ENCODE results near the gene EFCAB9. TPM values are rescaled to one million over a fixed set of nuclear protein-coding genes. Genes with fewer than 3 reads are reported as not detected.

Gene EFCAB9
- total RNA-seq, 2 experiments from 2014 or later: not detected

GRCh38 chr5:172180936-172181335, 13.0 kb upstream of the EFCAB9 start:
- DNase-seq: peak; percentile 49
- peak overlapping the region; percentile 96 for H3K27ac Mint-ChIP-seq
- H3K36me3 Mint-ChIP-seq (ENCODE audit: low read depth): peaks cover 85% of the 10 kb centered on the region
- peaks cover 87% of the 10 kb centered on the region for H3K4me1 Mint-ChIP-seq
- no peaks in the 10 kb centered on the region for H3K27me3 Mint-ChIP-seq
- no peaks in the 10 kb centered on the region for H3K9me3 Mint-ChIP-seq
- CTCF ChIA-PET: interaction anchor here (1.2 to 13.1 kb wide), 3 partner anchors 6 to 66 kb away, joined by 3 to 254 read pairs (median 5); partner anchors contain the start of gene STK10
- peak overlapping the region; percentile 70 for H3K4me3 Mint-ChIP-seq
- POLR2A ChIA-PET: interaction anchor here (1.2 to 19.2 kb wide), 5 partner anchors 29 to 176 kb away, joined by 3 to 905 read pairs (median 3); partner anchors contain the start of gene FBXW11

- Mint-ChIP-seq H3K27me3 (no peaks in the 10 kb centered on the region), H3K36me3 (ENCODE audit: low read depth) (peaks cover 85% of the 10 kb centered on the region), H3K4me1 (peaks cover 73% of the 10 kb centered on the region), H3K27ac (peak overlapping the region; percentile 91), H3K4me3 (no peak overlapping the region), H3K9me3 (no peaks in the 10 kb centered on the region)
- POLR2A ChIA-PET: interaction anchor here (9.0 to 19.2 kb wide), 2 partner anchors 7 to 74 kb away, joined by 609 to 905 read pairs; no protein-coding TSS in a partner anchor
- CTCF ChIA-PET: interaction anchor here (10.0 to 10.1 kb wide), 2 partner anchors 8 to 69 kb away, joined by 135 to 254 read pairs; no protein-coding TSS in a partner anchor
- DNase-seq: no peak
Measured at GRCh38 chr5:172182291-172182690, 11.7 kb upstream of the EFCAB9 start.

- H3K4me1 Mint-ChIP-seq: peaks cover 59% of the 10 kb centered on the region
- H3K27me3 Mint-ChIP-seq: no peaks in the 10 kb centered on the region
- ChIA-PET CTCF (interaction anchor here (1.1 to 10.1 kb wide), 5 partner anchors 9 to 110 kb away, joined by 3 to 254 read pairs (median 5); no protein-coding TSS in a partner anchor), POLR2A (interaction anchor here (0.8 to 19.2 kb wide), 4 partner anchors 8 to 76 kb away, joined by 3 to 905 read pairs (median 306); no protein-coding TSS in a partner anchor)
- DNase-seq: no peak
- H3K36me3 Mint-ChIP-seq (ENCODE audit: low read depth): peaks cover 72% of the 10 kb centered on the region
- no peaks in the 10 kb centered on the region for H3K9me3 Mint-ChIP-seq
- peak overlapping the region; percentile 96 for H3K4me3 Mint-ChIP-seq
- H3K27ac Mint-ChIP-seq: peak overlapping the region; percentile 91
Measured at GRCh38 chr5:172183881-172184280, 10.1 kb upstream of the EFCAB9 start.

GRCh38 chr5:172185096-172185461, 8.9 kb upstream of the EFCAB9 start:
- ChIA-PET POLR2A (interaction anchor here (1.1 to 19.2 kb wide), 6 partner anchors 9 to 179 kb away, joined by 6 to 905 read pairs (median 8); partner anchors contain the start of gene FBXW11), CTCF (interaction anchor here (1.4 to 10.1 kb wide), 5 partner anchors 10 to 108 kb away, joined by 3 to 254 read pairs (median 59); no protein-coding TSS in a partner anchor)
- H3K4me1 Mint-ChIP-seq: peaks cover 52% of the 10 kb centered on the region

GRCh38 chr5:172186114-172186695, 7.8 kb upstream of the EFCAB9 start:
- no peak for DNase-seq
- peaks cover 54% of the 10 kb centered on the region for H3K36me3 Mint-ChIP-seq (ENCODE audit: low read depth)
- CTCF ChIA-PET: interaction anchor here (1.0 to 10.1 kb wide), 13 partner anchors 12 to 179 kb away, joined by 3 to 254 read pairs (median 5); partner anchors contain the start of genes FBXW11 and UBTD2
- peak overlapping the region; percentile 96 for H3K4me3 Mint-ChIP-seq
- H3K27ac Mint-ChIP-seq: peak overlapping the region; percentile 91
- no peaks in the 10 kb centered on the region for H3K9me3 Mint-ChIP-seq
- H3K4me1 Mint-ChIP-seq: peaks cover 40% of the 10 kb centered on the region
- POLR2A ChIA-PET: interaction anchor here (0.8 to 19.2 kb wide), 15 partner anchors 10 to 180 kb away, joined by 3 to 905 read pairs (median 6); partner anchors contain the start of genes FBXW11 and UBTD2
- peaks cover 5% of the 10 kb centered on the region for H3K27me3 Mint-ChIP-seq

More at GRCh38 chr5:172185096-172185461, 8.9 kb upstream of the EFCAB9 start:
- DNase-seq: no peak
- Mint-ChIP-seq H3K4me3 (peak overlapping the region; percentile 96), H3K27ac (peak overlapping the region; percentile 91), H3K27me3 (peaks cover 5% of the 10 kb centered on the region), H3K9me3 (no peaks in the 10 kb centered on the region), H3K36me3 (ENCODE audit: low read depth) (peaks cover 62% of the 10 kb centered on the region)

GRCh38 chr5:172187118-172188032, 6.6 kb upstream of the EFCAB9 start:
- peaks cover 5% of the 10 kb centered on the region for H3K27me3 Mint-ChIP-seq
- H3K9me3 Mint-ChIP-seq: no peaks in the 10 kb centered on the region
- DNase-seq: peak; percentile 78
- peaks cover 52% of the 10 kb centered on the region for H3K36me3 Mint-ChIP-seq (ENCODE audit: low read depth)
- H3K4me3 Mint-ChIP-seq: peak overlapping the region; percentile 96
- peak overlapping the region; percentile 91 for H3K27ac Mint-ChIP-seq
- ChIA-PET POLR2A (interaction anchor here (0.8 to 19.2 kb wide), 19 partner anchors 12 to 799 kb away, joined by 3 to 905 read pairs (median 5); partner anchors contain the start of genes FBXW11 and UBTD2), CTCF (interaction anchor here (0.8 to 10.1 kb wide), 23 partner anchors 13 to 276 kb away, joined by 3 to 254 read pairs (median 5); partner anchors contain the start of genes FBXW11 and UBTD2)
- peaks cover 33% of the 10 kb centered on the region for H3K4me1 Mint-ChIP-seq

- peak; percentile 92 for DNase-seq
- POLR2A ChIA-PET: interaction anchor here (0.6 to 19.2 kb wide), 15 partner anchors 13 to 886 kb away, joined by 3 to 905 read pairs (median 5); partner anchors contain the start of gene FBXW11
- Mint-ChIP-seq H3K27me3 (peaks cover 5% of the 10 kb centered on the region), H3K36me3 (ENCODE audit: low read depth) (peaks cover 43% of the 10 kb centered on the region), H3K4me3 (peak within 1 kb of the TSS; percentile 96), H3K9me3 (no peaks in the 10 kb centered on the region), H3K4me1 (peaks cover 24% of the 10 kb centered on the region), H3K27ac (peak within 1 kb of the TSS; percentile 91)
- CTCF ChIA-PET: interaction anchor here (0.6 to 10.1 kb wide), 46 partner anchors 10 to 813 kb away, joined by 3 to 254 read pairs (median 4); partner anchors contain the start of genes FBXW11 and UBTD2
Measured at GRCh38 chr5:172188033-172188892, 5.7 kb upstream of the EFCAB9 start, which contains the start of gene STK10. Gene STK10, minus strand, starts transcription at chr5:172188224. Its CDS starts 182 bp downstream, at chr5:172188042.

- peaks cover 5% of the 10 kb centered on the region for H3K27me3 Mint-ChIP-seq
- ChIA-PET CTCF (interaction anchor here (0.6 to 10.1 kb wide), 39 partner anchors 9 to 307 kb away, joined by 3 to 254 read pairs (median 5); partner anchors contain the start of genes FBXW11 and UBTD2), POLR2A (interaction anchor here (0.6 to 19.2 kb wide), 12 partner anchors 13 to 887 kb away, joined by 3 to 905 read pairs (median 6); partner anchors contain the start of gene FBXW11)
- no peak overlapping the region for H3K27ac Mint-ChIP-seq
- no peaks in the 10 kb centered on the region for H3K9me3 Mint-ChIP-seq
- peaks cover 16% of the 10 kb centered on the region for H3K4me1 Mint-ChIP-seq
- DNase-seq: no peak
- H3K4me3 Mint-ChIP-seq: no peak overlapping the region
- H3K36me3 Mint-ChIP-seq (ENCODE audit: low read depth): peaks cover 35% of the 10 kb centered on the region
Measured at GRCh38 chr5:172188893-172189692, 4.9 kb upstream of the EFCAB9 start.

- H3K27ac Mint-ChIP-seq: no peak overlapping the region
- ChIA-PET POLR2A (interaction anchor here (0.9 to 19.2 kb wide), 4 partner anchors 12 to 82 kb away, joined by 3 to 905 read pairs (median 306); no protein-coding TSS in a partner anchor), CTCF (interaction anchor here (1.6 to 10.1 kb wide), 8 partner anchors 8 to 278 kb away, joined by 8 to 254 read pairs (median 38); partner anchors contain the start of gene UBTD2)
- peaks cover 28% of the 10 kb centered on the region for H3K36me3 Mint-ChIP-seq (ENCODE audit: low read depth)
- H3K27me3 Mint-ChIP-seq: peaks cover 5% of the 10 kb centered on the region
- peaks cover 10% of the 10 kb centered on the region for H3K4me1 Mint-ChIP-seq
- no peaks in the 10 kb centered on the region for H3K9me3 Mint-ChIP-seq
- DNase-seq: no peak
- H3K4me3 Mint-ChIP-seq: no peak overlapping the region
Measured at GRCh38 chr5:172189693-172190296, 4.2 kb upstream of the EFCAB9 start.

GRCh38 chr5:172194985-172195774, 1.2 kb downstream of the EFCAB9 start:
- Mint-ChIP-seq H3K9me3 (no peaks in the 10 kb centered on the region), H3K27ac (no peak overlapping the region), H3K4me1 (no peaks in the 10 kb centered on the region), H3K4me3 (no peak overlapping the region), H3K27me3 (peaks cover 10% of the 10 kb centered on the region), H3K36me3 (ENCODE audit: low read depth) (no peaks in the 10 kb centered on the region)
- POLR2A ChIA-PET: interaction anchor here (0.8 to 1.5 kb wide), 2 partner anchors 20 to 188 kb away, joined by 3 to 4 read pairs; no protein-coding TSS in a partner anchor
- CTCF ChIA-PET: interaction anchor here (1.1 kb wide), 1 partner anchor 8 kb away, joined by 3 read pairs; no protein-coding TSS in a partner anchor
- no peak for DNase-seq

Data from activated CD4-positive, alpha-beta memory T cell treated with anti-CD3 and anti-CD28 coated beads, Interleukin-2, amount 10 ng/mL, durations not matched to agents 7 days and 5 days (primary cell).